Astrocyte (in vitro differentiated cells and primary cell): ENCODE data around the gene HBP1.

ENCODE experiments used
- CTCF ChIP-seq: IDR thresholded peaks from 2 replicates; pipeline ENCODE4 v1.5.1; 2011; ENCODE audit warnings: low read depth, mild to moderate bottlenecking, inconsistent platforms, low read length, moderate library complexity; ENCODE audit not compliant: insufficient read depth
- EZH2 ChIP-seq: IDR thresholded peaks from 2 replicates; pipeline ENCODE4 v1.6.1; 2012; ENCODE audit warnings: mild to moderate bottlenecking, low read length, inconsistent platforms; ENCODE audit not compliant: insufficient read depth

GRCh38 chr7:107138696-107139420 is 29.9 kb upstream of the HBP1 start:
- TF ChIP-seq CTCF (no peak), EZH2 (no peak)
